Measurements from ENCODE around the gene FOXP1.

Gene FOXP1

GRCh38 chr3:71050538-71051258 lies 532.8 kb downstream of the FOXP1 start:
- no peak for DNase-seq (ENCODE audit: low read depth in 2 of 2, low spot score in 1 of 2)

- DNase-seq (ENCODE audit: low read depth in 2 of 2, low spot score in 1 of 2), result no peak
Measured at GRCh38 chr3:71050166-71050537, 533.4 kb downstream of the FOXP1 start.

- DNase-seq (ENCODE audit: low read depth in 2 of 2, low spot score in 1 of 2), result no peak
Measured at GRCh38 chr3:71048948-71049347, 534.6 kb downstream of the FOXP1 start.

- DNase-seq (ENCODE audit: low read depth in 2 of 2, low spot score in 1 of 2), result no peak
Measured at GRCh38 chr3:71047616-71048531, 535.7 kb downstream of the FOXP1 start.

- DNase-seq (ENCODE audit: low read depth in 2 of 2, low spot score in 1 of 2), result no peak
Measured at GRCh38 chr3:71046791-71047190, 536.7 kb downstream of the FOXP1 start.

GRCh38 chr3:71045917-71046282 lies 537.6 kb downstream of the FOXP1 start:
- DNase-seq (ENCODE audit: low read depth in 2 of 2, low spot score in 1 of 2), result no peak

- no peak for DNase-seq (ENCODE audit: low read depth in 2 of 2, low spot score in 1 of 2)
Measured at GRCh38 chr3:71045212-71045916, 538.2 kb downstream of the FOXP1 start.

GRCh38 chr3:71042759-71043158 lies 540.8 kb downstream of the FOXP1 start:
- no peak for DNase-seq (ENCODE audit: low read depth in 2 of 2, low spot score in 1 of 2)

- no peak for DNase-seq (ENCODE audit: low read depth in 2 of 2, low spot score in 1 of 2)
Measured at GRCh38 chr3:71041371-71041770, 542.2 kb downstream of the FOXP1 start.

GRCh38 chr3:71039332-71039731 lies 544.2 kb downstream of the FOXP1 start:
- DNase-seq (ENCODE audit: low read depth in 2 of 2, low spot score in 1 of 2), result no peak

- DNase-seq (ENCODE audit: low read depth in 2 of 2, low spot score in 1 of 2), result no peak
Measured at GRCh38 chr3:71037775-71038174, 545.8 kb downstream of the FOXP1 start.

GRCh38 chr3:71035886-71036285 lies 547.6 kb downstream of the FOXP1 start:
- DNase-seq (ENCODE audit: low read depth in 2 of 2, low spot score in 1 of 2), result no peak

GRCh38 chr3:71035314-71035713 lies 548.2 kb downstream of the FOXP1 start:
- DNase-seq (ENCODE audit: low read depth in 2 of 2, low spot score in 1 of 2), result no peak

GRCh38 chr3:71033681-71034220 lies 549.8 kb downstream of the FOXP1 start:
- DNase-seq (ENCODE audit: low read depth in 2 of 2, low spot score in 1 of 2), result no peak

GRCh38 chr3:71031914-71032521 lies 551.5 kb downstream of the FOXP1 start:
- no peak for DNase-seq (ENCODE audit: low read depth in 2 of 2, low spot score in 1 of 2)

- DNase-seq (ENCODE audit: low read depth in 2 of 2, low spot score in 1 of 2), result no peak
Measured at GRCh38 chr3:71031181-71031580, 552.3 kb downstream of the FOXP1 start.

GRCh38 chr3:71030748-71031147 lies 552.8 kb downstream of the FOXP1 start:
- no peak for DNase-seq (ENCODE audit: low read depth in 2 of 2, low spot score in 1 of 2)

GRCh38 chr3:71029770-71030169 lies 553.8 kb downstream of the FOXP1 start:
- DNase-seq (ENCODE audit: low read depth in 2 of 2, low spot score in 1 of 2), result no peak

- DNase-seq (ENCODE audit: low read depth in 2 of 2, low spot score in 1 of 2), result no peak
Measured at GRCh38 chr3:71028802-71029201, 554.7 kb downstream of the FOXP1 start.

- no peak for DNase-seq (ENCODE audit: low read depth in 2 of 2, low spot score in 1 of 2)
Measured at GRCh38 chr3:71028184-71028583, 555.3 kb downstream of the FOXP1 start.

Data from stimulated activated CD8-positive, alpha-beta memory T cell treated with anti-CD3 and anti-CD28 coated beads, Interleukin-4, amount 100 ng/mL, for 4 hours (primary cell).